Measurements from ENCODE around the gene PCDHGB3.
"Not testable (repeated sequence)": the region's sequence is repeated elsewhere in the genome, so short reads cannot be mapped to it uniquely, and the experiment has no call there.

PCDHGB3 gene

DNA sequence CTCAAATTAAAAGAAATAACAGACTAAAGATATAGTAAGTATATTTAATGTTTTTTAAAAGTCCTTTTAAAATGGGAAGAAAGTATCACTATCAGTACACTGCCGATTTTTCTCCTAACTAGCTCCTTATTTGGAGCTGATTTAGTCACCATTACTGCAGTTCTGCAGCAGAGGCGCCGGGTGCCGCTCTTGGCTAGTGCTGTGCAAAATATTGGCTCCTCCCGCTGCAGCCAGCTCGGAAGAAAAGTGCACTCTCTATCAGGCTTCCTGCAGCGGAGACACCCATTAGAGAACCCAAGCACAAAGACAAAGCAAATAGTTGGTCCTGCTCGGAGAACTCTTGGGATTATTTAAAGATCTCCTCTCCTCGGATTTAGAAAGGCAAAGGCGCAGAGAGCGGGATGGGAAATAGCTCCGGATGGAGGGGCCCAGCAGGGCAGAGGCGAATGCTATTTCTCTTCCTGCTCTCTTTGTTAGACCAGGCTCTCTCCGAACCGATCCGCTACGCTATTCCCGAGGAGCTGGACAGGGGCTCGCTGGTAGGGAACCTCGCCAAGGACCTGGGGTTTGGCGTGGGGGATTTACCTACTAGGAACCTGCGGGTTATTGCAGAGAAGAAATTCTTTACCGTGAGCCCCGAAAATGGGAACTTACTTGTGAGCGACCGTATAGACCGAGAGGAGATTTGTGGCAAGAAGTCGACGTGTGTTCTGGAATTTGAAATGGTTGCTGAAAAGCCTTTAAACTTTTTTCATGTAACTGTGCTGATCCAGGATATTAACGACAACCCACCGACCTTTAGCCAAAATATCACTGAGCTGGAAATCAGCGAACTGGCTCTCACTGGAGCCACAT lies at the start of gene PCDHGB3:
PCDHGB3 (plus strand) TSS at position 249 of the 855 bp plus-strand sequence; CDS start at position 402, 153 bp downstream.
- Histone ChIP-seq H3K27ac (no peak within 1 kb of the TSS), H3K9me3 (peaks cover 44% of the 10 kb centered on the region), H3K4me1 (ENCODE audit: control insufficient read depth in 1 of 2, insufficient read depth in 1 of 2, low read depth in 1 of 2, low read length in 1 of 2) (no peaks in the 10 kb centered on the region), H3K27me3 (peaks cover 100% of the 10 kb centered on the region), H3K4me3 (ENCODE audit: low read depth in 1 of 2, low read length in 1 of 2) (no peak within 1 kb of the TSS), H3K36me3 (no peaks in the 10 kb centered on the region)
- TF ChIP-seq, protein P1, sequence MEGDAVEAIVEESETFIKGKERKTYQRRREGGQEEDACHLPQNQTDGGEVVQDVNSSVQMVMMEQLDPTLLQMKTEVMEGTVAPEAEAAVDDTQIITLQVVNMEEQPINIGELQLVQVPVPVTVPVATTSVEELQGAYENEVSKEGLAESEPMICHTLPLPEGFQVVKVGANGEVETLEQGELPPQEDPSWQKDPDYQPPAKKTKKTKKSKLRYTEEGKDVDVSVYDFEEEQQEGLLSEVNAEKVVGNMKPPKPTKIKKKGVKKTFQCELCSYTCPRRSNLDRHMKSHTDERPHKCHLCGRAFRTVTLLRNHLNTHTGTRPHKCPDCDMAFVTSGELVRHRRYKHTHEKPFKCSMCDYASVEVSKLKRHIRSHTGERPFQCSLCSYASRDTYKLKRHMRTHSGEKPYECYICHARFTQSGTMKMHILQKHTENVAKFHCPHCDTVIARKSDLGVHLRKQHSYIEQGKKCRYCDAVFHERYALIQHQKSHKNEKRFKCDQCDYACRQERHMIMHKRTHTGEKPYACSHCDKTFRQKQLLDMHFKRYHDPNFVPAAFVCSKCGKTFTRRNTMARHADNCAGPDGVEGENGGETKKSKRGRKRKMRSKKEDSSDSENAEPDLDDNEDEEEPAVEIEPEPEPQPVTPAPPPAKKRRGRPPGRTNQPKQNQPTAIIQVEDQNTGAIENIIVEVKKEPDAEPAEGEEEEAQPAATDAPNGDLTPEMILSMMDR (IDR thresholded peaks at IDR 0.05): no peak

DNA sequence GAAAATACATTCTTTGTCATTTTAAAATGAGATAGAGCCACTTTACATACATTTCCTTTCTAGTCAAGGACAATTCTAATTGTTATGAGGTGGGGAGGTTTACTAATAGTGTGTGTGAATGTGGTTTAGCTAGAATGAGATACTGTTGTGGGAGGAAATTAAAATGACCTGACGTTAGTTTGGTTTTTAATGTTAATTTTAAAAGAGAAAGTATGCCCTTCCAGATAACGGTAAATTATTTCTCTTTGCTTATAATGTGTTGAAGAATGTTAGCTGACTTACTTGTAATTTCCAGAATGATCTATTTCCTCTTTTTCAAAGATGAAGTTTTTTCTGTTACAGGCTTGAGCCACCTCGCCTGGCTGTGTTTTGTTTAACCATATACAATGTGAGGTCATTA lies 47.8 kb upstream of the PCDHGB3 start:
- no peak overlapping the region for H3K27ac ChIP-seq
- TF ChIP-seq, protein P1 (IDR thresholded peaks at IDR 0.05): no peak
- no peaks in the 10 kb centered on the region for H3K36me3 ChIP-seq
- H3K4me1 ChIP-seq (ENCODE audit: control insufficient read depth in 1 of 2, insufficient read depth in 1 of 2, low read depth in 1 of 2, low read length in 1 of 2): peaks cover 12 to 15% of the 10 kb centered on the region in 2 experiments
- H3K4me3 ChIP-seq (ENCODE audit: low read depth in 1 of 2, low read length in 1 of 2): no peak overlapping the region
- peaks cover 32% of the 10 kb centered on the region for H3K9me3 ChIP-seq
- H3K27me3 ChIP-seq: peaks cover 34% of the 10 kb centered on the region

DNA sequence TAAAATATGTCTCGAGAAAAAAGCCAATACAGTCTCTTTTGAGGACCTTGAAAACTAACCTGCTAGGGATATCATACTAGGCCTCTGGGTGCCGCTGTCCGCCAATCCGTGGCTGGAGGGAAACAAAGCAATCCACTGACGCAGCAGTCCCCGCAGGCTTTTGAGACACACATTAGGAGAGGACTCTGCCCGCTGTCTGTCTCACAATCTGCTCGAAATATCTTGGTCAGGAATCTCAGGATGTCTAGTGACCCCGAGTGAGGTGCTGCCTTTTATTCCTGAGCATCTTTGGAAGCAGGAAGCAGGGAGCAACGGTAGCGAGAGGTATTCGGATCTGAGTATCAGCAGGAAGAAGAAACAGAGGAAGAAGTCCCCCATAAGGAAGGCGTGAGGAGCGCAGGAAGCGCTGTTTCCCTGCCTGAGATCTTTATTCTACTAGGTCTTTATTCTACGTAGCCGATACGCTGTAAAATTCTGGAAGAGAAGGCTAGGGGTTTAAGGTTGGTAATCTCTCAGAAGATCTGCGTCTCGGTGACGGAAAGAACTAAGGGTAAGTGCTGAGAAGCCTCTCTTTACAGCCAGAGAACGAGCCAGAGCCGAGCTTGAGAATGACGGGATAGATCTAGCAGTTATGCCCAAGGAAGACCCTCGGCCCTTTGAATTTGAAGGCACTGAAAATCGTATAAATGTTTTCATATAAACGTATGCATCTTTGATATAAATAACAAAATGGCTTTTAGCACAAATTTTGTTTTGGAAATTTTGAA lies 43.8 kb upstream of the PCDHGB3 start:
- Histone ChIP-seq H3K27me3 (peaks cover 74% of the 10 kb centered on the region), H3K27ac (no peak overlapping the region), H3K4me1 (ENCODE audit: control insufficient read depth in 1 of 2, insufficient read depth in 1 of 2, low read depth in 1 of 2, low read length in 1 of 2) (peaks cover under 1 to 2% of the 10 kb centered on the region in 2 experiments), H3K36me3 (no peaks in the 10 kb centered on the region), H3K4me3 (ENCODE audit: low read depth in 1 of 2, low read length in 1 of 2) (peak overlapping the region in 1 of 2 experiments; percentile 23), H3K9me3 (peaks cover 20% of the 10 kb centered on the region)
- TF ChIP-seq, protein P1 (IDR thresholded peaks at IDR 0.05): no peak

DNA sequence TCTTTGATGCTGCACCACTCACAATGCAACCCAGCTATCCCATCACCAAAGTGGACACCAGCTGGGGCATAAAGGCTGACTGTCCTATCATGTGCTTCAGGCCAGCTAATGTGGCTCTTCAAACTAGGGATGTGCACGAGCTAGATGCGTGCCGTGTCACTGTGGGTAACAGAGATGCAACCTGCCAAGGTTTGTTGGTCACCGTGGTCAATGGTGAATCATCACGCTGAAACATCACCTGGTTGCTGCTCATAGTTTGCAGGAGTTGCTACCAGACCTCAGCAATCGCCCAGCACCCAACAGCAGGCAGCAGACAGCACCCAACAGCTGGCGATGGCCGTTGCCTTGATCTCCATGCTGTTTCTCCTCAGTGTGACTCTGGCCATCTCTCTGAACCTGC lies 41.8 kb upstream of the PCDHGB3 start:
- Histone ChIP-seq H3K27ac (no peak overlapping the region), H3K9me3 (peaks cover 19% of the 10 kb centered on the region), H3K27me3 (peaks cover 94% of the 10 kb centered on the region), H3K4me1 (ENCODE audit: control insufficient read depth in 1 of 2, insufficient read depth in 1 of 2, low read depth in 1 of 2, low read length in 1 of 2) (no peaks in the 10 kb centered on the region), H3K4me3 (ENCODE audit: low read depth in 1 of 2, low read length in 1 of 2) (no peak overlapping the region), H3K36me3 (no peaks in the 10 kb centered on the region)
- TF ChIP-seq, protein P1 (IDR thresholded peaks at IDR 0.05): no peak

DNA sequence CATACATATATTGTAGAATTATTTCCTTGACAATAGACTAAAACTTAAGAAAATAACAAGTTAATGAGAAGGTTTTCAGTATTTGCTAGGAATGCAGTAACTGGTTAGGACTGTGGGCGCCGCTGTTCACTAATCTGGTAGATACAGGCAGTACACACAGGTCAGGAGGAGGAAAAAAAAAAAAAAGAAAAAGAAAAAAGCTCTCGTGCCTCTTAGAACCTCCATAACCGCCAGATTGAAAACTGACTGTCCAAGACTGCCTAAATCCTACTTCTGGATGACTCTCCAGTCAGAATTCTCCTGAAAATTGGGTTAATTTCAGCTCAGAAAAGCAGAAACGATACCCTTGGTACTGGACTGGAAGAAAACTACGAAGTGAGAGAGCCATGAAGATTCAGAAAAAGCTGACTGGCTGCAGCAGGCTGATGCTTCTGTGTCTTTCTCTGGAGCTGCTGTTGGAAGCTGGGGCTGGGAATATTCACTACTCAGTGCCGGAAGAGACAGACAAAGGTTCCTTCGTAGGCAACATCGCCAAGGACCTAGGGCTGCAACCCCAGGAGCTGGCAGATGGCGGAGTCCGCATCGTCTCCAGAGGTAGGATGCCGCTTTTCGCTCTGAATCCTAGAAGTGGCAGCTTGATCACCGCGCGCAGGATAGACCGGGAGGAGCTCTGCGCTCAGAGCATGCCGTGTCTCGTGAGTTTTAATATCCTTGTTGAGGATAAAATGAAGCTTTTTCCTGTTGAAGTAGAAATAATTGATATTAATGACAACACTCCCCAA lies 39.6 kb upstream of the PCDHGB3 start, which contains the start of gene PCDHGA1:
PCDHGA1 (plus strand) TSS at position 216 of the 782 bp plus-strand sequence.
- H3K4me3 ChIP-seq (ENCODE audit: low read depth in 1 of 2, low read length in 1 of 2): no peak within 1 kb of the TSS
- no peaks in the 10 kb centered on the region for H3K36me3 ChIP-seq
- peaks cover 19% of the 10 kb centered on the region for H3K9me3 ChIP-seq
- TF ChIP-seq, protein P1 (IDR thresholded peaks at IDR 0.05): no peak
- H3K27ac ChIP-seq: no peak within 1 kb of the TSS
- H3K27me3 ChIP-seq: peaks cover 100% of the 10 kb centered on the region
- no peaks in the 10 kb centered on the region for H3K4me1 ChIP-seq (ENCODE audit: control insufficient read depth in 1 of 2, insufficient read depth in 1 of 2, low read depth in 1 of 2, low read length in 1 of 2)

DNA sequence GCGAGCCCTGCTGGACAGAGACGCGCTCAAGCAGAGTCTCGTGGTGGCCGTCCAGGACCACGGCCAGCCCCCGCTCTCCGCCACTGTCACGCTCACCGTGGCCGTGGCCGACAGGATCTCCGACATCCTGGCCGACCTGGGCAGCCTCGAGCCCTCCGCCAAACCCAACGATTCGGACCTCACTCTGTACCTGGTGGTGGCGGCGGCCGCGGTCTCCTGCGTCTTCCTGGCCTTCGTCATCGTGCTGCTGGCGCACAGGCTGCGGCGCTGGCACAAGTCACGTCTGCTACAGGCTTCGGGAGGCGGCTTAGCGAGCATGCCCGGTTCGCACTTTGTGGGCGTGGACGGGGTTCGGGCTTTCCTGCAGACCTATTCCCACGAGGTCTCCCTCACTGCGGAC lies 37.5 kb upstream of the PCDHGB3 start:
- H3K27ac ChIP-seq; H3K36me3 ChIP-seq; H3K4me1 ChIP-seq (ENCODE audit: control insufficient read depth in 1 of 2, insufficient read depth in 1 of 2, low read depth in 1 of 2, low read length in 1 of 2); H3K4me3 ChIP-seq (ENCODE audit: low read depth in 1 of 2, low read length in 1 of 2): not testable (repeated sequence)
- peaks cover 19% of the 10 kb centered on the region for H3K9me3 ChIP-seq
- H3K27me3 ChIP-seq: peaks cover 100% of the 10 kb centered on the region

Measured in neutrophil (primary cell).